Activated CD4-positive, CD25-positive, alpha-beta regulatory T cell (primary cell): ENCODE data around the gene PARP6.

Source experiments
- DNase-seq, 4 experiments: peaks; one replicate each; lab custom pipeline; 2025; lab: John Stamatoyannopoulos, UW

PARP6 gene, protein sequence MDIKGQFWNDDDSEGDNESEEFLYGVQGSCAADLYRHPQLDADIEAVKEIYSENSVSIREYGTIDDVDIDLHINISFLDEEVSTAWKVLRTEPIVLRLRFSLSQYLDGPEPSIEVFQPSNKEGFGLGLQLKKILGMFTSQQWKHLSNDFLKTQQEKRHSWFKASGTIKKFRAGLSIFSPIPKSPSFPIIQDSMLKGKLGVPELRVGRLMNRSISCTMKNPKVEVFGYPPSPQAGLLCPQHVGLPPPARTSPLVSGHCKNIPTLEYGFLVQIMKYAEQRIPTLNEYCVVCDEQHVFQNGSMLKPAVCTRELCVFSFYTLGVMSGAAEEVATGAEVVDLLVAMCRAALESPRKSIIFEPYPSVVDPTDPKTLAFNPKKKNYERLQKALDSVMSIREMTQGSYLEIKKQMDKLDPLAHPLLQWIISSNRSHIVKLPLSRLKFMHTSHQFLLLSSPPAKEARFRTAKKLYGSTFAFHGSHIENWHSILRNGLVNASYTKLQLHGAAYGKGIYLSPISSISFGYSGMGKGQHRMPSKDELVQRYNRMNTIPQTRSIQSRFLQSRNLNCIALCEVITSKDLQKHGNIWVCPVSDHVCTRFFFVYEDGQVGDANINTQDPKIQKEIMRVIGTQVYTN

DNA sequence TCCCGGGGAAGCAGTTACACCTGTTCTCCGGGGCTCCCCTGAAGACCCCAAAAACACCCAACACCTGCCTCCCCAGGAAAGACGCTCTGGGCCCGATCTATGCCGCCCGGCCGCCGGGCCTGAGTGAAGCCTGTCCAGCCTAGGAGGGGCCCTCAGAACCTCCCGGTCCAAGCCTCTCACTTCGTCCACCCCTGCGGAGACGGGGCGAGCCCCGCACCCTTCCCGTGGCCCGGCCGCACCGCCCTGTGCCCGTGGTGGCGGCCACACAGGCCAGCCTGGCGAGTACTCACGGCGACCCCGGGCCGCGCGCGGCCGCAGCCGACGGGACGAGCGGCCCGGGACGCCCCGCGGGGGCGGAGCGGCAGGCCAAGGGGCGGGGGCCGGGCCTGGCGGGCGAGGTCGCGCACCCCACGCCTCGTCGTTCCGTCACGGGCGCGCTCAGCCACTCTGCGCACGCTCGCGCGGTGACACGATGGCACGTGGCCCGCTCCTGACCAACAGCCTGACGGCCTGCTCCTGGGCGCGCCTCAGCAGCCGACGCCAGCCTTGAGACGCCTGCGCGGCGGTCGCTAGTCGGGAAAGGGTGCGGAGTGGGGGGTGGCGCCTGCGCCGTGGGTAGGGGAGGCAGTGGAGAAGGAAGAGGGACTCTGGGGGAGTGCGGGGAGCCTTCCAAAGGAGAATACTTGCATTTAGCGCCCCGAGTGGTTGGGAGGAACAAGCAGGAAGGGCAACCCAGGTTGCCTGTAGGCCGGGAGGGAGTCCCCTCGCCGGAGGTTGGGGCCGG is at the start of gene PARP6:
Gene PARP6, minus strand, starts transcription at position 342 of the 784 bp plus-strand sequence. CDS start 5,077 bp downstream, outside the sequence.
- DNase-seq: peak; percentile 92 to 98 (median 97)

DNA sequence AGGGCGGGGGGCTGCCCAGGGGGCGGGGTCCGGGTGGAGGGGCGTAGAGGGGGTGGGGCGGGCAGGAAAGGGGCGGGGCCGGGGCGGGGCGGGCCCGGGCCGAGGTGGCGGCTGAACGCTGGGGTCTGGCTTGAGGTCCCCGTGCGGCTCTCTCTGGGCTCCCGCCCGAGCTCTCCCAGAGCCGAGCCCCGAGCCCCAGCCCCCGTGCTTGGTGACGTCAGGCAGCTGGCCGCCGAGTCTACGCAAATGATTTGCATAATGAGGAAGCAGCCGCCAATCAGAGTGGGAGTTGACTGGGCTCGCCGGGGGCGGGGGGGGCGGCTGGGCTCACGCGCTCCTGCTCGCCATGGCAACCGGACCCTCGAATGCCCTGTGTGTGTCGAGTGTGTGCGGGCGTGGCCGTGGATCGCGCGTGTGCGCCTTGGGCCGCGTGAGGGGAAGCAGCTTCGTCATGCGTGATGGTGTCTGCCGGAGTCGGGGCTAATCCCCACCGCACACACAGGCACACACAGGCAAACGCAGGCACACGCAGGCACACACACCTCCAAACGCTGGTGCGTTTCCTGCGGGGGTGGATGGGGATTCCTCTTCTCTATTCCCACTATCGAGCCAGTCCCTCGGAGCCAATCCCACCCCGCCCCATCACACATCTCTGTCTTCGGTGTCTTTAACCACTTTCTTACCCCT is 47.8 kb upstream of the PARP6 start, which contains the start of gene CELF6:
Gene CELF6, minus strand, starts transcription at position 173 of the 687 bp plus-strand sequence. CDS start 283 bp downstream, outside the sequence.
- DNase-seq: peak; percentile 18 to 46 (median 35)

DNA sequence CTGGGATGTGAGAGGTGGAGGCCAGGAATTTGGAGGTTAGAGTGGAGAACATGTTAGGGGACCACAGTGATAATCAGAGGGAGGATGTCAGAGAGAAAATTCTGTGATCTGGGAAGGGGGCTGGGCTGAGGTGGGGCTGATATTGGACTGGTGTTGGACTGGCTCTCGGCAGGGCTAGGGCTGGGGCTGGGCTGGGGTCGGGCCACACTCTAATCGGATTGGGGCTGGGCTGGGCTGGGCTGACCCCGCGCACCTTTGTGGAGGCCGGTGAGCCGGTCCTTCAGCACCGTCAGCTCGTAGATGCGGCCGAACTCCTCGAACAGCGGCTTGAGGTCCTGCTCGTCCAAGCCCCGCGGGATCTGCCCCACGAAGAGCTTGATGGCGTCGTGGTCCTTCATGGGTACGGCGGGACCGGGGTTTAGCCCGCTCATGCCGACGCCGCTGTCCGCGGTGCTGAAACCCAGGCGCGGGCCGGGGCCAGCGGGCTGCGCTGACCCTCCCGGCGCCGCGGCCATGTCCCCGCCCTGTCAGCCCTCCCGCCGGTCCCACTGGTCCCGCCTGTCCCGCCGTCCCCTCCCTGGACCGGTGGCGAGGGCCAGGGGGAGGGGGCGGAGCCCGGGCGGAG is 47.1 kb upstream of the PARP6 start:
- DNase-seq: peak; percentile 12 to 32 (median 28)

DNA sequence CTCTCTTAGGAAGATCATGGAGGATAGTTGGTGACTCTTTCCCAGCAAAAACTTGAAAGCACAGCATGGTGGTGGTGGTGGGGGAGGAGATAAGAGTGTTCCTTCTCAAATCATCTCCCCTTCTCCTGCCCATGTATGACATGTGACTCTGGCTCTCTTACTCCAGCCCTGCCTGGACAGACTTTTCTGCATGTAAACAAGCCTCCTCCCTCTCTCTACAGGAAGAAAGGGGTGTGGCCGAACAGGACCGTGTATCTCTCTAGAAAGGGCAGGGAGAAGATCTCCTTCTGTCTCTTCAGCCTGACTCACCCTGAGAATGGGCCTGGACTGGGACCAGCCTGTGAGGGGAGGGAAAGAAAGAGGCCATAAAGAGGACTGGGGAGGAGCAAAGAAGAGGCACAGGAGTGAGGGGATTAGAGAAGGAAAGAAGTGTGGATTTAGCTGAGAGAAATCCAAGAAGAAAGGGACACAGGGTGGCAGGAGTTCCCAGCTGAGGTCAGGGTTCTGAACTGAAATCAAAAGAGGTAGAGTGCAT is 46.1 kb upstream of the PARP6 start:
- DNase-seq: no peak

DNA sequence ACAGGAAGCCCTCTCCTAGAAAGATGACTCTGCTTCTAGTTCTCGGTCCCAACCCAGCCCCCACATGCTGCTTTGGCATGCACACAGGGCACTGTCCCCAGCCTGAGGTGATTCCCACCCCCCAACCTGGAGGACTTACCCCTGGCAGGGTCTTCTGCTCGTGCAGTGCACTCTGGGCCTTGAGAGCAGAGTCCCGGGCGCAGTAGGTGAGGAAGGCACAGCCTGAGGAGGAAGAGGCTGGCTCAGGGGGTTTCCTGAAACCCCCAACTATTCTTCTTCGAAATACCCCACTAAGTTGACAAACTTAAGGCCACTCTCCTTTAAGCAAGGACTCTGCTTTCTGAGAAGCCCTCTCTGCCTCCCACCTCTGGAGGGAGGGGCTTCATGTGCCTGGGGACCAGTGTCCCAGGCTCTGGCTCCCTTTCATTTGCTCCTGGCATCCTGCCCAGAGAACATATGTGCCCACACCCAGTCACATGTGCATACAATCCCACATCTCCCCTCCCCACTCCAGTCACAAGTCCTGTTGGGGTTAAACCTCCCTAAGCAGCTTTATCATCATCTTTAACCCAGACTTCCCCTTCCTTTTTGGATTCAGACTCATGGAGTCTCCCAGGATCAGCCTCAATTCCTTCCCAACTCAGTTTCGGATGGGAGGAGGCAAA is 43.5 kb upstream of the PARP6 start:
- DNase-seq: no peak

DNA sequence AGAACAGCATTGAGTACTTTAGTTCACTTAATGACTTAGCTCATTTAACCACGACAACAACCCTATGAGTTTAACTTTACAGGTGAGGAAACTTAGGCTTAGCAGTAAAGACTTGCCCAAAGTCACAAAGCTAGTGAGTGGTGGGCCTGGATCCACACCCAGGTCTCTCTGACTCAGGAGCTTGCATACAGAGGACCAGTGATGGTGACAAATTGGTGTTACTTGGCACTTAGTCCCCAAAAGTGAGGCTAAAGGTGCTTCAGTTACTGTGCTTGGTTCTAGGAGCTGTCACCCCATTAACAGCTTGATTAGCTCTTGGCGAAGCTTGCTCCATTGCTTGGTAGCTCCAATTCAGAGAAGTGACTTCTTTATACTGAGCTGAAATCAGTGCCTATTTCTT is 41.5 kb upstream of the PARP6 start:
- no peak for DNase-seq

DNA sequence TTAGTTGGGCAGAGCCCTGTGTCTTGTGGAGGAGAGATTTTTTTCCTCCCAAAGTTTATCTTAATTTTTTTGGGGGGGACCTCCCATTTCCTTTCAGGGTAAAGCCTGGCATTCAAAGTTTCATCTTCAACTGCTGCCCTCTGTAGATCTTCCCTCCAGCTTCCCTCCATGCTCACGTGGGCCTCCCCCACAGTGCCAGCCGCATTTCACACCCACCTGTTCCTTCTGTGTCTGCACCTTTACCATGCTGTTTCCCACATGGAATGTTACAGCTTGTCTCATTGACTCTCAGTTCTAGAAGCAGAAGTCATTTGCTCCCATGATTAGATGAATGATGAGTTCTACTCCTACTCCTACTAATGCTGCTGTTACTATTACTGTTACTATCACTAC is 41.1 kb upstream of the PARP6 start:
- no peak for DNase-seq

DNA sequence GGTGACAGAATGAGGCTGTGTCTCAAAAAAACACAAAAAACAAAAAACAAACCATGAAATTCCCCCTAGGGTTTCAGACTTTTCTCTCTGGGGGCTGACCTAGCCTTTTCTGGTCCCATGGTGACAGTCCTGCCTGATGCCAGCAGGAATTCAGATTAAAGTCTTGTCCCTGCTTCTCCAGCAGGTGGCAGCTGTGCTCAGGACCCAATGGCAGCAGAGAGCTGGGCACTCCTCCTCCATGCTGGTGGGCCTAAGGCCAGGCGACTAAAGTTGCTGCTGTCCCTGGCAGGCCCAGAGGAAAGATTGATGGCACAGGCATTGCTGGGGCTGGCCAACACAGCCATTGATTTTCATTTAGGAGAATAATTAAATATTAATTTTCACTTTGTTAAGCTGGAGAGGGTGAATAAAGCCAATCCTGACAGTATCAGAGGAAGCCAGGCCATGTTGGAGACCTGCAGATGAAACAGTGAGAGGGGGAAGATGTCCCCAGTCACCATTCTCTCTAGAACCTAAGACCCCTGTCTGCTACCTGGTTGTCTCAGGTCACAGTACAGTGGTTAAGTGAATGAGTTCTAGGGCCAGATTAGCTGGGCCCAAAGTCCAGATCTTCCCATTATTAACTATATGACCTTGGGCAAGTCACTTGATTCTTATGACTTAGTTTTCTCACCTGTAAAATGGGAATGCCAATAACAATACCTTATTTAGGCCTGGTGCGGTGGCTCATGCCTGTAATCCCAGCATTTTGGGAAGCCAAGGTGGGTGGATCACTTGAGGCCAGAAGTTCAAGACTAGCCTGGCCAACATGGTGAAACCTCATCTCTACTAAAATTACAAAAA is 40.5 kb upstream of the PARP6 start:
- DNase-seq: peak; percentile 7 to 44 (median 14)

DNA sequence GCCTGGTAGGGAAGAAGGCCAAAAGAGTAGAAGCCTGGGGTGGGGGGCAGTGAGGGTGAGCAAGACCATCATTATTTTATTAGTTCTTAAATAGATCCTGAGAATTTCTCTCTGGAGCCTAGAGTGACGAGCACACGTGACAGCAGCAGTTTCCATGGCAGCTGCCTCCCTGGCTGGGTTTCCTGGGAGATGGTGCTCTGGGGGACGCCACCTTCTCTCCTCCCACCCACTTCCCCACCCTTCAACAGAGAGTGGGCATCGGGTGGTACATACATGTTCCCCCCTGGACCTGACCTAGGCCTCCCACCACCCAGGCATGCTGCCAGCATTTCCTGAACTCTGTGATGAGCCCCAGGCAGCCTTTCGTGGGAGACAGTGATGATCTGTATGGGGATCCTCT is 34.7 kb upstream of the PARP6 start:
- DNase-seq: no peak

DNA sequence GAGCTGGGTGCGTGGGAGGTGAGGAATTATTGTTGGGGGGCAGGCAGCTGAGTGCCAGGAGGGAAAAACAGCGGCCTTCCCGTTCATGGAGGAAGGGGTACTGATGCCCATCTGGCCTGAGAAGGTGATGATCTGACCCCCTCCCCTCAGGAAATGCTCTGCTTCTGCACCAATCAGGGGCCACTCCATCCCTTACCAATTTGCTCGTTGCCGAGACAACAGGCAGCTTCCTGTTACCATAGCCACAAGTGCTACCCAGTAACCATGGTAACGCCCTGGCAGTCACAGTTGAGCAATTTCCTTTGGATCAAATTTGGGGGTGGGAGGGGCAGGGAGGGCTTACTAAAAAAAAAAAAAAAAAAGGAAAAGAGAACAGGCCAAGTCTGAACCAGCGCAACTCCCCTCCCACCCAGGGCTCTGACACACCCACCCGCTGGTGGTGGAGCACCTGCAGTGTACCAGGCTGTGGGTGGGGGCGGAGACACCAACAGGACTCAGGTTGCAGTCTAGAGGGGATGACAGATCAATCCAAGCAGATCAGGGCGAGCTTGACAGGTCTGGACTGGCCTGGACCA is 33.9 kb upstream of the PARP6 start:
- peak in 2 of 4 experiments; percentile 9 to 17 for DNase-seq

DNA sequence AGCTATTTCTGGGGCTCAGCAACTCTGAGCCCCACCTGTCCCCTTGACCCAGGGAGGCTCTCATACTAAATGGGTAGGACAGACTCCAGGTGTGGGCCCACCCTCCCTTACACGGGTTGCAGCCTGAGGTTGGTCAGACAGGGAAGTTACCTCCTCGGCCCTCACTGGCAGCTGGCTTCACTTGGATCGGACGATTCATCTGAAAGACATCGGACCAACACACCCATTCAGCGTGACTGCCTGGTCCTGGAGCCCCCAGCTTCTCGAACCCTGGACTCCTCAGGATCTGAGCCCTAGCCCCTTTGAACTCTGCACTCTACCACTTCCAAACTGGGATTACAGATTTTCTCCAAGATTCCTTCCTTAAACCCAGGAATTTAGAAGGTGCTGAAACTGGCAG is 32.2 kb upstream of the PARP6 start:
- DNase-seq: no peak

DNA sequence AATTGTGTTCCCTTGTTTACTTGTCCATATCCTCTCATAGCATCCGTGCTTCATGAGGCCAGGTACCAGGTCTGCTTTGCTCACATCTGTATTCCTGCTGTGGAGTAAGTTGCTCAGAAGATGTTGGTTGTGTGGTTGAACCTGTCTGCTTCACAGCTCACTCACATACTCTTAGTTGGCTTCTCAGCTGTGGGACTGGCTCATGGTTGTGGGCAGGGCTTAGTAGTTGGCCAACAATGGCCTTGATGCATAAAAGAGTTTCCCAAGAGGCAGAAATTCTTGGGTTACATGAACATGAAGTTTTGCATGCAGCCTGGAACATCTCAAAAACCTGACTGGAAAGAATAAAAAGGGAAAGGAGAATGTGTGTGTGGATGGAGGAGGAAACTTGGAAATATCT is 30.6 kb upstream of the PARP6 start:
- DNase-seq: no peak

DNA sequence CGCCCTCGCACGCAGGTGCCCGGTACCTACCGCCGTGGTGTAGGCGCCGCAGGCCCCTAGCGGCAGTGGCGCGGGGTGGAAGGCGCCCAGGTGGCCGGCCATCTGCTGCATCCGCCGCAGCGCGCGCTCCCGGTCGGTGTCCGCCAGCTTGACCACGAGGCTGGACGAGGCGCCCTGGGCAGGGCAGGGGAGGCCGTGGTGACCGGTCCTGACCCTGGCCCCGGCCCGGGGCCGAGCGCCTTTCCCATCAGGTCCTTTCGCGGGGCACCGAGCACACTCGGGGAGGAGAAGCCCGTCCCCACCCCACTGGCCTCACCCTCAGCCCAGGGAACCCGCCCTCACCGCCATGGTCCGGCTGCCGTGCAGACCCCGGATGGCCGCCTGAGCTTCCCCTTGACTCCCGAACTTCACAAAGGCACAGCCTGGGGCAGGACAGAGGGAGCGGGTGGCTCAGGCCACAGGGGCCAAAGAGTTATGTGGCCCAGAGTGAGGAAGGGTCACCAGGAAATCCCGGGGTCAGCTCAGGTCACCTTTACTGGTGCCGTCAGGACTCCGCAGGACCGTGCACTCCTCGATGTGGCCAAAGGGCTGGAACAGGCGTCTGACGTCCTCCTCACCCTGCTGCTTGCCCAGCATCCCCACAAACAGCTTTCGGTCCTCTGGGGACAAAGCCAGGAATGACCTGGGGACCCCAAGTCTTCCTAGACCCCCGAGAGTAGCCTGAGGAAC is 17.4 kb upstream of the PARP6 start:
- no peak for DNase-seq

DNA sequence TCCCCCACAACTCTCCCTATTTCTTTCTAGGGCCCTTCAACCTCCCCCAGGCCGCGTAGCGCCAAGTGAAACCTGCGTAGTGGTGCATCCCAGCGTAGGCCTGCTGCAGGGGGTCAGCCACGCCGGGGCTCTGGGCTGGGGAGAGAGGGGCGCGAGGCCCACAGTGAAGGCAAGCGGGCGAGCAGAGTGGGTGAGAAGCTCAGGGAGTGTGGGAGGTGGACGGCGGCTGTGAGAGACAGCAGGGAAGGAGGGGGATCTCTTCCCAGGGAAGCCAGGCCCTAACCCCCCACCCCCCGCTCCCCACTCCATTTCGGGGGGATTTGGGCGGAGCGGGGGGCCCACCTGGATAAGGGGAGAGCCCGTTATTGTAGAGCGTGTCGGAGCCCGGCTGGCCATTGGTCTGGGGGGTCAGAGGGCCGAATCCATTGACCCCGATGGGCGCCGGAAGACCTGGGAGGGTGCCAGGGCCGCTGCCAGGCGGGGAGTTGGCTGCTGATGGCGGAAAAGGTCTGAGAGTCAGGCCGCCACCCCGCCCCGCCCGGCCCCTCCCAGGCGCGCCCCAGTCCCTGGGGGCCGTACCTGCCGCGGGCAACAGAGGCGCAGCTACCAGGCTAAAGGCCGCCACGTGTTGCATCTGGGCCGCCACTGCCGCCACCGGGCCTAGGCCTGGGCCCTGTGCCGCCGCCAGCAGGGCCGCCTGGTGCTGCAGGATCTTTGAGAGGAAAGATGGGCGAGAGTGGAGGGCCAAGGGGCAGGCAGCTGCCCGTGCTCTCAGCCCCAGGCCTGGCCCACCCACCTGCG is 16.6 kb upstream of the PARP6 start:
- no peak for DNase-seq

DNA sequence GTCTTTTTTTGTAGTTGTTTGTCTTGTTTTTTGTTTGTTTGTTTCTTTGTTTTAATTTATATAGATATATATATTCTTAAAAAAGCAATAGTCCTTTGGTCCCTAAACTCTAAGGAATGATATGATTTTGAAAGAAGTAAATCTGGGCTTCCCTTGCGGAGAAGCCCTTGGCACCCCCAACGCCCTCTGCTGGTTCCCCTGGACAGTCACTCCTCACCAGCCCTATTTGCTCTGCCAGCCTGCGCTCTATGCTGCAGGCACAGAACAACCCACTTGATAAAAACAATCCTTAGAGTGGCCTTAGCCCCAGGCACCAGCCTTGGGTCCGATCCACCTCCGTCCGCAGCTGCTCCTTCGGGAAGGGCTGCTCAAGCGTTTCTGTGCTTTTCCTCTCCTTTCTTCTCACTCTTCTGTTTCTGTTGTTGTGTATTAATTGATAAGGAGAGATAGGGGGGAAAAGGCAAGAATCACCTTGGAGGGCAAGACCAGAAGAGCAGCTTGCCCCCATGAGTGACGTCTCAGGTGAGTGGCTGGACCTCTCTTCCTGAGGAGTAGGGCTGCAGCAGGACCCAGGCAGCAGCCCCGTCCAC is 13.7 kb upstream of the PARP6 start:
- peak in 3 of 4 experiments; percentile 6 to 33 (median 7) for DNase-seq

DNA sequence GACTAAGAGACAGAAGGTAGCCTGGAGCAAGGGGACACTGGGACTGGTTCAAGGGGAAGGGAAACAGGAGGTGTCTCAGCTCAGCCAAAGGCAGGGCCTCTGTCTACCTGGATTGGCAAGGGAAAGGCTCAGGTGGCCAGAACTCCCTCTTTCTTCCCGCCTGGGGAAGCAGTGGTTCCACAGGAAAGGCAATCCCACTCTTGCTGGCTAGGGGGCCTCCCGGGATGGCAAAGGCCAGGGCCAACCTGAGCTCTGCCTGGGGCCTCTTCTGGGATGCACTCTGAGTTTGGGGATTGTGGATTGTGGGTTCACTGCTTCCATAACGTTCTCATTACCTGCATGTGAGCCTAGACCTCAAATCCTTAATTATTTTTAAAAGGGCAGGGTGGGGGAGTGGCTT is 13.0 kb upstream of the PARP6 start:
- no peak for DNase-seq

DNA sequence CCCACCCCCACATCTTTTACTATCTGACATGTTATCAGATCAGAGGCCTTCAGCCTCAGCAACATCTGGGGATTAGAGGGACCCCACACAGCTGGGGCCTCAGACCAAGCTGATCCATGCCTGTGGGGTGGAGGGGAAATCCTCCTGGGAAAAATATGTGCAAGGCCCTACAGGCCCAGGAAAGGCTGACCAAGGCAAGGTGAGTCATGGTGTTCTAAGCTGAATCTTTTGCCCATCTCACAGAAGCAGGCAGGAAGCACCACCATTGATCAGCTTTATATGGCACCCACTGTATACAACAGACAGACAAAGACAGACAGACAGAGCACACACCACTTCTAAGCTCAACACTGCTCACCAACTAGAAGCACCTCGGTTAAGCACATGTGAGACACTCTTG is 12.4 kb upstream of the PARP6 start:
- DNase-seq: no peak
